C4-2B (cell line): ENCODE measurements around the gene IL12RB2.

Source experiments
- ZFX ChIP-seq: fragments of 450-650 bp; IDR thresholded peaks from 2 replicates; pipeline ENCODE4 v1.6.1; 2017
- TF ChIP-seq, protein P1 (sequence below): fragments of 450-650 bp; conservative IDR thresholded peaks from 2 replicates; pipeline ENCODE4 v1.5.1; 2017; ENCODE audit warnings: mild to moderate bottlenecking

DNA sequence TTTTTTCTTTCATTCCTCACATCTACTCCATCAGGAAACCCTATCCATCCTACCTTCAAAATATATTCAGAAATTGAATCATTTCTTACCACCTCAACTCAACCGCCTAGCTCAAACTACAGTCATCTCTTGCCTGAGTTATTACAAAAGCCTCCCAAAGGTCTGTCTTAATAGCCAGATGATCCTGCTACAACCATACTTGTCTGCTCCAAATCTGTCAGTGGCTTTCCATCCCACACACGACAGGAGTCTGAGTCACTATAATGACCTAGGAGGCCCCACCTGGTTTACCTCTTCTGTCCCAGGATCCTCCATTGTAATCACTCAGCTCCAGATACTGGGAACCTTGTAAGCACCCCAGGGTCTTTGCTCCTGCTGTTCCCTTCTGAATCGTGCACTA is 37.1 kb upstream of the IL12RB2 start:
- TF ChIP-seq, protein P1, sequence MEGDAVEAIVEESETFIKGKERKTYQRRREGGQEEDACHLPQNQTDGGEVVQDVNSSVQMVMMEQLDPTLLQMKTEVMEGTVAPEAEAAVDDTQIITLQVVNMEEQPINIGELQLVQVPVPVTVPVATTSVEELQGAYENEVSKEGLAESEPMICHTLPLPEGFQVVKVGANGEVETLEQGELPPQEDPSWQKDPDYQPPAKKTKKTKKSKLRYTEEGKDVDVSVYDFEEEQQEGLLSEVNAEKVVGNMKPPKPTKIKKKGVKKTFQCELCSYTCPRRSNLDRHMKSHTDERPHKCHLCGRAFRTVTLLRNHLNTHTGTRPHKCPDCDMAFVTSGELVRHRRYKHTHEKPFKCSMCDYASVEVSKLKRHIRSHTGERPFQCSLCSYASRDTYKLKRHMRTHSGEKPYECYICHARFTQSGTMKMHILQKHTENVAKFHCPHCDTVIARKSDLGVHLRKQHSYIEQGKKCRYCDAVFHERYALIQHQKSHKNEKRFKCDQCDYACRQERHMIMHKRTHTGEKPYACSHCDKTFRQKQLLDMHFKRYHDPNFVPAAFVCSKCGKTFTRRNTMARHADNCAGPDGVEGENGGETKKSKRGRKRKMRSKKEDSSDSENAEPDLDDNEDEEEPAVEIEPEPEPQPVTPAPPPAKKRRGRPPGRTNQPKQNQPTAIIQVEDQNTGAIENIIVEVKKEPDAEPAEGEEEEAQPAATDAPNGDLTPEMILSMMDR: no peak
- TF ChIP-seq ZFX: no peak
